Measurements from ENCODE around the gene CD109. TPM values are rescaled to one million over a fixed set of nuclear protein-coding genes. Genes with fewer than 3 reads are reported as not detected.
A peak's percentile ranks its signal among the peaks of the same experiment; 100 is the strongest.
"Not testable (repeated sequence)": the region's sequence is repeated elsewhere in the genome, so short reads cannot be mapped to it uniquely, and the experiment has no call there.

The CD109 gene
- polyA plus RNA-seq, 3 donors: 0.17 to 0.30 (median 0.20) TPM

DNA sequence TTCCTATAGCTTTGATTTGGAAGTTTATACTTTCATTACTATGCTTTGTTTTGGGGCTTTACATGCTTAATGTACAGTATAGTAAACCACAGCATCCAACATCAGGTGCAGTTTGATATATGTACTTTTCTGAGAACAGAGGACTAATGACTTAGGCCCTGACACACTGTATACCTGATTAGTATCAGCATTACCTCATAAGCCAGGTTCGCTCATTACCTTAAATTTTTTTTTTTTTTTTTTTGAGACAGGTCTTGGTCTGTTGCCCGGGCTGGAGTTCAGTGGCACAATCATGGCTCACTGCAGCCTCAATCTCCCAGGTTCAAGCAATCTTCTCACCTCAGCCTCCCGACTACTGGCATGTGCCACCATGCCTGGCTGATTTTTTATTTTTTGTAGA, 28.4 kb downstream of the CD109 start:
- Mint-ChIP-seq H3K36me3 (peaks cover 0 to 6% of the 10 kb centered on the region in 2 donors), H3K27me3 (ENCODE audit: low read depth in 3 of 3) (no peaks in the 10 kb centered on the region), H3K4me3 (no peak overlapping the region), H3K4me1 (peaks cover 24% of the 10 kb centered on the region), H3K27ac (peak overlapping the region; percentile 15 to 90 (median 81)), H3K9me3 (no peaks in the 10 kb centered on the region)
- no peak overlapping the region for H3K4me3 ChIP-seq (replicated peaks in 1 of 3; ENCODE audit: low read depth in 2 of 3, low read length in 3 of 3)
- H3K79me2 ChIP-seq (ENCODE audit: insufficient read depth, low read length): no peaks in the 10 kb centered on the region
- peak overlapping the region; percentile 16 to 78 for H3K27ac ChIP-seq (ENCODE audit: low read depth in 1 of 2, low read length in 2 of 2)
- H3K9ac ChIP-seq (ENCODE audit: insufficient read depth, low read length, poor library complexity, severe bottlenecking): no peak overlapping the region
- no peak overlapping the region for H3K4me2 ChIP-seq (replicated peaks; ENCODE audit: extremely low read depth, low read length, poor library complexity, severe bottlenecking)
- peaks cover 19 to 24% of the 10 kb centered on the region in 2 donors for H3K4me1 ChIP-seq (ENCODE audit: control insufficient read depth in 1 of 2, insufficient read depth in 2 of 2, low read length in 2 of 2)
- no peak for DNase-seq
- H3K9me3 ChIP-seq (replicated peaks in 1 of 2; ENCODE audit: control insufficient read depth in 1 of 2, insufficient read depth in 1 of 2, low read length in 2 of 2): no peaks in the 10 kb centered on the region
- 100% methylated on average over 1 of the region's 3 CpGs for WGBS (ENCODE audit: insufficient coverage)
- no peaks in the 10 kb centered on the region for H3K36me3 ChIP-seq (replicated peaks in 1 of 2; ENCODE audit: control insufficient read depth in 1 of 2, insufficient read depth in 2 of 2, low read length in 2 of 2)
- no peak overlapping the region for H2AFZ ChIP-seq (ENCODE audit: insufficient read depth, low read depth, low read length, poor library complexity, severe bottlenecking)
- TF ChIP-seq, protein P1, sequence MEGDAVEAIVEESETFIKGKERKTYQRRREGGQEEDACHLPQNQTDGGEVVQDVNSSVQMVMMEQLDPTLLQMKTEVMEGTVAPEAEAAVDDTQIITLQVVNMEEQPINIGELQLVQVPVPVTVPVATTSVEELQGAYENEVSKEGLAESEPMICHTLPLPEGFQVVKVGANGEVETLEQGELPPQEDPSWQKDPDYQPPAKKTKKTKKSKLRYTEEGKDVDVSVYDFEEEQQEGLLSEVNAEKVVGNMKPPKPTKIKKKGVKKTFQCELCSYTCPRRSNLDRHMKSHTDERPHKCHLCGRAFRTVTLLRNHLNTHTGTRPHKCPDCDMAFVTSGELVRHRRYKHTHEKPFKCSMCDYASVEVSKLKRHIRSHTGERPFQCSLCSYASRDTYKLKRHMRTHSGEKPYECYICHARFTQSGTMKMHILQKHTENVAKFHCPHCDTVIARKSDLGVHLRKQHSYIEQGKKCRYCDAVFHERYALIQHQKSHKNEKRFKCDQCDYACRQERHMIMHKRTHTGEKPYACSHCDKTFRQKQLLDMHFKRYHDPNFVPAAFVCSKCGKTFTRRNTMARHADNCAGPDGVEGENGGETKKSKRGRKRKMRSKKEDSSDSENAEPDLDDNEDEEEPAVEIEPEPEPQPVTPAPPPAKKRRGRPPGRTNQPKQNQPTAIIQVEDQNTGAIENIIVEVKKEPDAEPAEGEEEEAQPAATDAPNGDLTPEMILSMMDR (IDR thresholded peaks at IDR 0.05): no peak
- no peaks in the 10 kb centered on the region for H4K20me1 ChIP-seq (ENCODE audit: insufficient read depth, low read length)
- H3K27me3 ChIP-seq (ENCODE audit: control insufficient read depth in 2 of 2, insufficient read depth in 2 of 2, low read length in 2 of 2): no peaks in the 10 kb centered on the region
- intact Hi-C loops (cut with micrococcal nuclease): no loop called here

DNA sequence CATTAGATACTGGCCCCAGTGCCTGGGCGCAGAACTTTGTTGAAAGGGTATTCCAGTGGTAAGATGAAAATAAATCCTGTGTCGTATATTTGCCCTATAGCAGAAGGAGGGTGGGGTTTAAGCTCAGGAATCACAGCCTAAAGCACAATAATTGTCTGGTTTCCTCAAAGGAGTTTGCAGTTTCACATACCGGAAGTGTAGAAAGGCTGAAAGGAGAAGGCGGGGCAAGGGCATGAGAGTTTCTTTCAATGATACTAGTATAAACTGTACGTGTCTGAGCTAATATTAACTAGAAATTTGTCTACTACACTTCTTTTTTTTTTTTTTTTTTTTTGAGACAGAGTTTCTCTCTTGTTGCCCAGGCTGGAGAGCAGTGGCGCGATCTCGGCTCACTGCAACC, 29.2 kb downstream of the CD109 start:
- not testable (repeated sequence) for H3K9me3 Mint-ChIP-seq; H3K36me3 Mint-ChIP-seq; H3K79me2 ChIP-seq (ENCODE audit: insufficient read depth, low read length); H3K27me3 Mint-ChIP-seq (ENCODE audit: low read depth in 3 of 3); H3K9me3 ChIP-seq (replicated peaks in 1 of 2; ENCODE audit: control insufficient read depth in 1 of 2, insufficient read depth in 1 of 2, low read length in 2 of 2); H2AFZ ChIP-seq (ENCODE audit: insufficient read depth, low read depth, low read length, poor library complexity, severe bottlenecking); H3K36me3 ChIP-seq (replicated peaks in 1 of 2; ENCODE audit: control insufficient read depth in 1 of 2, insufficient read depth in 2 of 2, low read length in 2 of 2); H3K4me2 ChIP-seq (replicated peaks; ENCODE audit: extremely low read depth, low read length, poor library complexity, severe bottlenecking); H3K27me3 ChIP-seq (ENCODE audit: control insufficient read depth in 2 of 2, insufficient read depth in 2 of 2, low read length in 2 of 2); H4K20me1 ChIP-seq (ENCODE audit: insufficient read depth, low read length)
- Histone ChIP-seq H3K4me1 (ENCODE audit: control insufficient read depth in 1 of 2, insufficient read depth in 2 of 2, low read length in 2 of 2) (peaks cover 19 to 24% of the 10 kb centered on the region in 2 donors), H3K4me3 (replicated peaks in 1 of 3; ENCODE audit: low read depth in 2 of 3, low read length in 3 of 3) (peak overlapping the region; percentile 13 to 57 (median 26)), H3K27ac (ENCODE audit: low read depth in 1 of 2, low read length in 2 of 2) (peak overlapping the region in 1 of 2 donors; percentile 78), H3K9ac (ENCODE audit: insufficient read depth, low read length, poor library complexity, severe bottlenecking) (peak overlapping the region; percentile 27)
- Mint-ChIP-seq H3K4me3 (peak overlapping the region; percentile 67 to 79), H3K27ac (peak overlapping the region; percentile 78 to 90 (median 86)), H3K4me1 (peaks cover 24% of the 10 kb centered on the region)
- WGBS (ENCODE audit: insufficient coverage): 0% methylated on average over 1 of the region's 8 CpGs
- intact Hi-C loops (cut with micrococcal nuclease): loop anchor here in 1 of 2 donors (5.0 kb wide), 1 partner anchor 33 kb away; no protein-coding TSS in a partner anchor
- DNase-seq: peak; percentile 66 to 83 (median 79)

Measured in CD14-positive monocyte (primary cell).